H1 (cell line): ENCODE measurements around the gene BABAM2. TPM values are rescaled to one million over a fixed set of nuclear protein-coding genes. Genes with fewer than 3 reads are reported as not detected.

Source experiments
- CTCF ChIA-PET: fragments of 300-600 bp; sonication (Branson Sonifier 250); formaldehyde crosslinking; loops from one replicate; lab custom pipeline; 2021; ENCODE audit not compliant: partially characterized antibody; lab: Charles Lee
- POLR2A ChIA-PET: fragments of 300-600 bp; sonication (Branson Sonifier 250); formaldehyde crosslinking; loops from one replicate; lab custom pipeline; 2021; ENCODE audit warnings: inconsistent platforms; ENCODE audit not compliant: partially characterized antibody; lab: Charles Lee
- DNase-seq, 2 experiments: peaks; one replicate each; pipeline versions ENCODE4 v3.0.0 to v3.0.0-alpha.2; 2010 to 2022; ENCODE audit warnings: low spot score in 2 of 2, low read depth in 1 of 2, mixed read lengths in 1 of 2
- FAIRE-seq: peaks from 2 replicates; lab custom pipeline; 2011; peaks lifted over from hg19 to GRCh38; lab: Jason Lieb, UNC
- H2AFZ ChIP-seq: 2 replicates; pipeline ENCODE4 v1.8.1; 2012; ENCODE audit warnings: low read length, inconsistent platforms
- H2AK5ac ChIP-seq: 2 replicates; pipeline ENCODE4 v1.6.1; 2013; ENCODE audit warnings: low read depth, low read length
- H2BK120ac ChIP-seq: replicated peaks from 2 replicates; pipeline ENCODE3; 2013; ENCODE audit warnings: low read depth, low read length, inconsistent platforms
- H2BK12ac ChIP-seq: 2 replicates; pipeline ENCODE4 v1.6.1; 2013; ENCODE audit warnings: low read depth, low read length
- H2BK15ac ChIP-seq: 2 replicates; pipeline ENCODE4 v1.6.1; 2013; ENCODE audit warnings: low read length
- H2BK20ac ChIP-seq: 2 replicates; pipeline ENCODE4 v1.6.1; 2013; ENCODE audit warnings: low read length
- H2BK5ac ChIP-seq: 2 replicates; pipeline ENCODE4 v1.6.1; 2013; ENCODE audit warnings: low read depth, low read length
- H3K14ac ChIP-seq: 2 replicates; pipeline ENCODE4 v1.6.1; 2013; ENCODE audit warnings: inconsistent platforms; ENCODE audit not compliant: insufficient read length
- H3K18ac ChIP-seq: 2 replicates; pipeline ENCODE4 v1.6.1; 2013; ENCODE audit warnings: low read length; ENCODE audit errors: extremely low read depth
- H3K23ac ChIP-seq: 2 replicates; pipeline ENCODE4 v1.6.1; 2013; ENCODE audit warnings: inconsistent platforms; ENCODE audit not compliant: insufficient read length
- H3K23me2 ChIP-seq: 2 replicates; pipeline ENCODE4 v1.6.1; 2013; ENCODE audit warnings: low read depth, low read length
- H3K27ac ChIP-seq: 2 replicates; pipeline ENCODE4 v1.6.1; 2011; ENCODE audit warnings: low read depth, low read length, inconsistent platforms
- H3K27me3 ChIP-seq, 4 experiments: replicated peaks in 1 of 4; 1 replicate in 1 of 4; 2 replicates in 3 of 4; pipeline versions ENCODE4 v1.6.1 to v1.8.1; 2011 to 2013; ENCODE audit warnings: low read length in 3 of 4, mild to moderate bottlenecking in 3 of 4, inconsistent platforms in 2 of 4, mixed read lengths in 2 of 4, moderate library complexity in 1 of 4; ENCODE audit not compliant: control insufficient read depth in 3 of 4, insufficient read depth in 3 of 4; ENCODE audit errors: extremely low read depth in 1 of 4
- H3K36me3 ChIP-seq, 4 experiments: 2 replicates each; pipeline versions ENCODE4 v1.6.1 to v1.8.1; 2011 to 2013; ENCODE audit warnings: mild to moderate bottlenecking in 4 of 4, low read length in 3 of 4, moderate library complexity in 2 of 4, control low read depth in 1 of 4, inconsistent platforms in 1 of 4; ENCODE audit not compliant: insufficient read depth in 4 of 4, control insufficient read depth in 2 of 4
- H3K4ac ChIP-seq: replicated peaks from 2 replicates; pipeline ENCODE3; 2013; ENCODE audit warnings: low read length, low read depth, mixed read lengths, inconsistent platforms; ENCODE audit not compliant: insufficient read length
- H3K4me1 ChIP-seq, 4 experiments: replicated peaks in 1 of 4; 1 replicate in 1 of 4; 2 replicates in 3 of 4; pipeline versions ENCODE4 v1.6.1 to v1.8.1; 2011 to 2013; ENCODE audit warnings: low read length in 3 of 4, inconsistent platforms in 2 of 4, mixed read lengths in 1 of 4; ENCODE audit not compliant: insufficient read depth in 4 of 4, control insufficient read depth in 3 of 4
- H3K4me2 ChIP-seq, 2 experiments: 2 replicates each; pipeline versions ENCODE4 v1.6.1 to v1.8.1; 2011 to 2013; ENCODE audit warnings: low read depth in 2 of 2, low read length in 2 of 2, control low read depth in 1 of 2, inconsistent platforms in 1 of 2, mild to moderate bottlenecking in 1 of 2; ENCODE audit not compliant: insufficient read depth in 1 of 2
- H3K4me3 ChIP-seq, 4 experiments: fragments of 200-600, 300-600 bp in 1 of 4; sonication (generic), shearing (Covaris generic), sonication (Bioruptor Twin) in 1 of 4; 2 replicates each; pipeline versions ENCODE4 v1.5.1 to v1.8.1; 2011 to 2016; ENCODE audit warnings: low read length in 4 of 4, low read depth in 3 of 4, control low read depth in 2 of 4, inconsistent platforms in 2 of 4, mild to moderate bottlenecking in 2 of 4, mixed read lengths in 1 of 4, moderate library complexity in 1 of 4; ENCODE audit not compliant: insufficient read depth in 2 of 4; ENCODE audit errors: extremely low read depth in 1 of 4
- H3K56ac ChIP-seq: replicated peaks from 2 replicates; pipeline ENCODE3; 2013; ENCODE audit warnings: low read depth, mild to moderate bottlenecking, mixed read lengths, low read length, inconsistent platforms; ENCODE audit not compliant: insufficient read length
- H3K79me1 ChIP-seq: 2 replicates; pipeline ENCODE4 v1.6.1; 2013; ENCODE audit warnings: low read depth, low read length, control low read depth
- H3K79me2 ChIP-seq, 2 experiments: 2 replicates each; pipeline versions ENCODE4 v1.6.1 to v1.8.1; 2012 to 2013; ENCODE audit warnings: low read length in 2 of 2, mild to moderate bottlenecking in 2 of 2, inconsistent platforms in 1 of 2; ENCODE audit not compliant: insufficient read depth in 2 of 2, control insufficient read depth in 1 of 2
- H3K9ac ChIP-seq, 4 experiments: replicated peaks in 1 of 4; 1 replicate in 1 of 4; 2 replicates in 3 of 4; pipeline versions ENCODE4 v1.6.1 to v1.8.1; 2011 to 2013; ENCODE audit warnings: low read depth in 3 of 4, low read length in 3 of 4, control low read depth in 2 of 4, mild to moderate bottlenecking in 2 of 4, moderate library complexity in 2 of 4, inconsistent platforms in 1 of 4; ENCODE audit errors: extremely low read depth in 1 of 4
- H3K9me3 ChIP-seq, 2 experiments: 2 replicates each; pipeline versions ENCODE4 v1.6.1 to v1.8.1; 2012 to 2013; ENCODE audit warnings: mild to moderate bottlenecking in 2 of 2, moderate library complexity in 2 of 2, control low read depth in 1 of 2, inconsistent platforms in 1 of 2, low read depth in 1 of 2, low read length in 1 of 2, mixed read lengths in 1 of 2; ENCODE audit not compliant: insufficient read depth in 2 of 2
- H4K20me1 ChIP-seq, 2 experiments: replicated peaks in 1 of 2; 2 replicates each; pipeline versions ENCODE3 to v1.8.1; 2011 to 2013; ENCODE audit warnings: inconsistent platforms in 2 of 2, low read length in 2 of 2, mild to moderate bottlenecking in 1 of 2; ENCODE audit not compliant: insufficient read depth in 2 of 2, control insufficient read depth in 1 of 2
- H4K5ac ChIP-seq: 2 replicates; pipeline ENCODE4 v1.6.1; 2013; ENCODE audit warnings: low read length, low read depth, mixed read lengths, inconsistent platforms; ENCODE audit not compliant: insufficient read length
- H4K8ac ChIP-seq: 2 replicates; pipeline ENCODE4 v1.8.0; 2013; ENCODE audit warnings: mild to moderate bottlenecking, moderate library complexity, low read length, inconsistent platforms; ENCODE audit not compliant: insufficient read depth; ENCODE audit errors: extremely low read depth
- H4K91ac ChIP-seq: replicated peaks from 2 replicates; pipeline ENCODE3; 2013; ENCODE audit warnings: low read length, mixed read lengths, inconsistent platforms; ENCODE audit not compliant: insufficient read length
- CBX8 ChIP-seq: fragments of 300-800, 300-1000 bp; sonication (generic); IDR thresholded peaks from 2 replicates; pipeline ENCODE4 v1.7.1; 2016; ENCODE audit warnings: low read depth, low read length, borderline replicate concordance
- EP300 ChIP-seq, 2 experiments: IDR thresholded peaks; 1 replicate in 1 of 2; 2 replicates in 1 of 2; pipeline ENCODE4 v1.6.1; 2011 to 2012; ENCODE audit warnings: low read depth in 2 of 2, low read length in 2 of 2, mild to moderate bottlenecking in 2 of 2, borderline replicate concordance in 1 of 2, inconsistent platforms in 1 of 2, moderate library complexity in 1 of 2
- HDAC6 ChIP-seq: IDR thresholded peaks from one replicate; pipeline ENCODE4 v1.7.1; 2012; ENCODE audit warnings: low read depth, mild to moderate bottlenecking, inconsistent platforms, low read length, moderate library complexity
- RBBP5 ChIP-seq: IDR thresholded peaks from 2 replicates; pipeline ENCODE4 v1.7.1; 2012; ENCODE audit warnings: low read depth, mild to moderate bottlenecking, inconsistent platforms, low read length, moderate library complexity, borderline replicate concordance
- SIRT6 ChIP-seq: IDR thresholded peaks from one replicate; pipeline ENCODE4 v1.7.1; 2012; ENCODE audit warnings: low read length, inconsistent platforms
- WGBS, 2 experiments: shearing (Covaris generic) in 1 of 2; methylation state at CpG; one replicate each; pipeline versions ENCODE4 v1.1.6 to v1.1.7; 2013 to 2015; ENCODE audit warnings: low lambda C conversion rate in 2 of 2, mixed read lengths in 2 of 2, inconsistent platforms in 1 of 2, low coverage in 1 of 2, missing lambda C conversion rate in 1 of 2; ENCODE audit not compliant: insufficient replicate concordance in 2 of 2, insufficient coverage in 1 of 2, insufficient read length in 1 of 2; ENCODE audit errors: extremely low coverage in 1 of 2, missing lambda C conversion rate in 1 of 2; 5-methylcytosine and 5-hydroxymethylcytosine counted together
- polyA plus RNA-seq, 7 experiments: library from polyadenylated mRNA; depleted of rRNA in 3 of 7; stranded (reverse) in 5 of 7; unstranded in 2 of 7; fragments of >200 nt in 5 of 7; fragments of 200-250 nt in 2 of 7; gene quantifications; 1 replicate in 5 of 7; 2 replicates in 1 of 7; 4 replicates in 1 of 7; pipeline versions ENCODE4 v1.2.1 to v1.2.3, GENCODE V29; 2011 to 2013; ENCODE audit warnings: missing spikeins in 2 of 7, mixed read lengths in 2 of 7
- total RNA-seq: library from RNA; stranded (reverse); fragmentation: NEBNext Ultra II Directional; extraction: Animal tissue kit (Norgen Biotek cat#: 25700); gene quantifications from 2 replicates; pipeline ENCODE4 v1.2.1, GENCODE V29; 2021

The BABAM2 gene
- total and polyA plus RNA-seq, 2 of the 8 experiments (the other 6 are each of a cell fraction or from before 2014, with no cell fraction given): 15.8 to 20.9 TPM

GRCh38 chr2:27915191-27915590, 24.7 kb downstream of the BABAM2 start:
- Histone ChIP-seq H3K56ac (no peak overlapping the region), H2BK120ac (no peak overlapping the region), H4K20me1 (no peaks in the 10 kb centered on the region), H3K9me3 (no peaks in the 10 kb centered on the region), H3K4me1 (0 out of 7 replicates have a peak, but pooled peaks cover 0 to 2% (median 0%) of the 10 kb centered on the region in 4 experiments), H3K14ac (no peak overlapping the region), H3K18ac (no peak overlapping the region), H3K4me2 (no peak overlapping the region), H3K27ac (no peak overlapping the region), H3K23me2 (no peaks in the 10 kb centered on the region), H3K27me3 (no peaks in the 10 kb centered on the region), H2BK15ac (no peak overlapping the region), H2AFZ (no peak overlapping the region), H3K79me1 (no peaks in the 10 kb centered on the region), H2AK5ac (no peak overlapping the region), H2BK20ac (no peak overlapping the region), H3K4ac (no peak overlapping the region), H3K79me2 (no peaks in the 10 kb centered on the region), H4K8ac (no peak overlapping the region), H3K36me3 (no peaks in the 10 kb centered on the region), H4K91ac (no peak overlapping the region), H3K9ac (no peak overlapping the region), H3K4me3 (no peak overlapping the region), H4K5ac (no peak overlapping the region), H2BK5ac (no peak overlapping the region), H3K23ac (no peak overlapping the region), H2BK12ac (no peak overlapping the region)
- FAIRE-seq (no peak), DNase-seq (no peak)
- TF ChIP-seq CBX8 (no peak), EP300 (IDR thresholded peaks at IDR 0.05; ENCODE audit: borderline replicate concordance in 1 of 2, low read depth in 2 of 2, low read length in 2 of 2) (no peak), HDAC6 (no peak), RBBP5 (no peak), SIRT6 (no peak)
- ChIA-PET CTCF (interaction anchor here (1.5 kb wide), 1 partner anchor 192 kb away, joined by 3 read pairs; no protein-coding TSS in a partner anchor), POLR2A (no interaction called here)
- 73% methylated on average over 5 of the region's 5 CpGs; no CpG with 5 or more reads in 1 of the 2 experiments for WGBS, 2 experiments
